KG1 (cell line): Measurements from ENCODE around the gene BCORL1.

ENCODE experiments used
- DNase-seq: peaks from one replicate; lab custom pipeline; 2025; lab: John Stamatoyannopoulos, UW

BCORL1 gene

DNA sequence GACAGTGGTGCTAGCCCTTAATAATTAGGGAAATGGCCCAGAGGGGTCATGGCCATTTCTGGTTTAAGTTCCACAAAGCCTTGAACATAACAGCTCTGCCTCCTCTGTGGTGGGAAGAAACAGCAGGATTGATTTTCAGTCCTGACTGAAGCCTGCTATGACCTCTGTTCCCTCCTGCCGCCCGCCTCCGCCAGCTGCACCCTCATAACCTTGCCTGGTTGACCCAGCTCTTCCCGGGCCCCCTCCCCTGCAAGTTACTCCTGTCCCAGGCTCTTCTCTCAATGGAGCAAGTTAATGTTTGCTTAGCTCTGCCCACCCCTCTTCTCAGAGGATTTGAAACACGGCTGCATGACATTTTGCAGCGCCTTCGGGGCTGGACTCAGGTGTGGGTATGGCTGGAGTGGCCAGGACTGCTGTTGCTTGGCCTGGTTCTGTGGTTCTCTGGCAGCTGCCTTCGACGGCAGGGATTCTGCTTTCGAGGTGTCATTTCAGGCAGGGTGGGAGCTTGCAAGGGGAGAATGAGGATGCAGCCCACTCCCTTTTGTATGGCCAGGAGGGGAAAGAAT is 27.3 kb downstream of the BCORL1 start:
- DNase-seq: no peak

DNA sequence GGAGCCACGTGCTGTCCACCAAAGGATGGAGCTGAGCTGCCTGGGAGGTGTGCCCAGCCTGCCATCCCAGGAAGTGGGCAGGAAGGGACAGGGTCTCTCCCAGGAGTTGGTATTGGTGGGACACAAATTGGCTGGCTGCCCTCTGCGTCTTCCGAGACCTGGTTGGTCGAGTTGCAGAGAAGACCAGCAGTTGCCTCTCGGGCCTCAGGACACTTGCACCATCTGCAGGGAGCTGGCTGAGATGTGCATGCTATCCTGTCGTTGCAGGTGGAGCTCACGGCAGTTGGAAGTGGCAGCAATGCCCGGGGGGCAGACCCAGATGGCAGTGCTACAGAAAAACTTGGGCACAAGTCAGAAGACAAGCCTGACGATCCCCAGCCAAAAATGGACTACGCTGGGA is 30.2 kb downstream of the BCORL1 start:
- no peak for DNase-seq

DNA sequence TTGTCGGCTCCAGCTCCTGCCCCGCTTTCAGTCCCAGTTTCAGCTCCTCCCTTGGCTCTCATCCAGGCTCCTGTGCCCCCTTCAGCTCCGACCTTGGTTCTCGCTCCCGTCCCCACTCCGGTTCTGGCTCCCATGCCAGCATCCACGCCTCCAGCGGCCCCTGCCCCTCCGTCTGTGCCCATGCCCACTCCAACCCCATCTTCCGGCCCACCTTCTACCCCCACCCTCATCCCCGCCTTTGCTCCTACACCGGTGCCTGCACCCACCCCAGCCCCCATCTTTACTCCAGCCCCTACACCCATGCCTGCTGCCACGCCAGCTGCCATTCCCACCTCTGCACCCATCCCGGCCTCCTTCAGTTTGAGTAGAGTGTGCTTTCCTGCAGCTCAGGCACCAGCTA is 31.2 kb downstream of the BCORL1 start:
- DNase-seq: no peak

DNA sequence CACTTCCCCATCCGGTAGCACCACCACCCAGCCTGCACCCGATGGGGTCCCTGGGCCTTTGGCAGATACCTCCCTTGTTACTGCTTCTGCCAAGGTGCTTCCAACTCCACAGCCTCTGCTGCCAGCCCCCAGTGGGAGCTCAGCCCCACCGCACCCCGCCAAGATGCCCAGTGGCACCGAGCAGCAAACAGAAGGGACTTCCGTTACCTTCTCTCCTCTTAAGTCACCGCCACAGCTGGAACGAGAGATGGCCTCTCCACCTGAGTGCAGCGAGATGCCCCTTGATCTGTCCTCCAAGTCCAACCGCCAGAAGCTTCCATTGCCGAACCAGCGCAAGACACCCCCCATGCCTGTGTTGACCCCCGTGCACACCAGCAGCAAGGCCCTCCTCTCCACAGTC is 31.9 kb downstream of the BCORL1 start:
- no peak for DNase-seq

DNA sequence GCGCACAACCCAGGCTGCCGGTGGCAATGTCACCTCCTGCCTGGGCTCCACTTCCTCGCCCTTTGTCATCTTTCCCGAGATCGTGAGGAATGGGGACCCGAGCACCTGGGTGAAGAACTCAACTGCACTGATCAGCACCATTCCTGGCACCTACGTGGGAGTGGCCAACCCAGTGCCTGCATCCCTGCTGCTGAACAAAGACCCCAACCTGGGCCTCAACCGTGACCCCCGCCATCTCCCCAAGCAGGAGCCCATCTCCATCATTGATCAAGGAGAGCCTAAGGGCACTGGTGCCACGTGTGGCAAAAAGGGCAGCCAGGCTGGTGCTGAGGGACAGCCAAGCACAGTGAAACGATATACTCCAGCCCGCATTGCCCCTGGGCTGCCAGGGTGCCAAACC is 32.3 kb downstream of the BCORL1 start:
- no peak for DNase-seq

DNA sequence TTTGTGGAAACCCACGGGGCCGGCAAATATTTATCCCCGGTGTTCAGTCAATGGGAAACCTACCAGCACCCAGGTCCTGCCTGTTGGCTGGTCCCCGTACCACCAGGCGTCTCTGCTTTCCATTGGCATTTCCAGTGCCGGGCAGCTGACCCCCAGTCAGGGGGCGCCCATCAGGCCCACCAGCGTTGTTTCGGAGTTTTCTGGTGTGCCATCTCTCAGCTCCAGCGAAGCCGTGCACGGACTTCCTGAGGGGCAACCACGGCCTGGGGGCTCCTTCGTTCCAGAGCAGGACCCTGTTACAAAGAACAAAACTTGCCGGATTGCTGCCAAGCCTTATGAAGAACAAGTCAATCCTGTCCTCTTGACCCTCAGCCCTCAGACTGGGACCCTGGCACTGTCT is 32.7 kb downstream of the BCORL1 start:
- DNase-seq: no peak

DNA sequence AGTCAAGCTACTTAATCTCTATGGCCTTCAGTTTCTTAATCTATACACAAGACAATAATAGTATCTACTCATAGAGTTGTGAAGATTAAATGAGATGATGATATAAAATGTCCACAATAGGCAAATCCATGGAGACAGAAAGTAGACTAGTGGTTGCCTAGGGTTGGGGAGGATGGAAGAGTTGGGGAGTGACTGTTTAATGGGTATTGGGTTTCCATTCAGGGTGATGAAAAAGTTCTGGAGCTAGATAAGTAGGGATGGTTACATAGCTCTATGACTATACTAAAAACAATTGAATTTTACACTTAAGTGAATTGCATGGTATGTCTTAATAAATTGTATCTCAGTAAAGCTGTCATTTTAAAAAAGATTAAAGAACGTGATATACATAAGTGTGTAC is 35.7 kb downstream of the BCORL1 start:
- no peak for DNase-seq

DNA sequence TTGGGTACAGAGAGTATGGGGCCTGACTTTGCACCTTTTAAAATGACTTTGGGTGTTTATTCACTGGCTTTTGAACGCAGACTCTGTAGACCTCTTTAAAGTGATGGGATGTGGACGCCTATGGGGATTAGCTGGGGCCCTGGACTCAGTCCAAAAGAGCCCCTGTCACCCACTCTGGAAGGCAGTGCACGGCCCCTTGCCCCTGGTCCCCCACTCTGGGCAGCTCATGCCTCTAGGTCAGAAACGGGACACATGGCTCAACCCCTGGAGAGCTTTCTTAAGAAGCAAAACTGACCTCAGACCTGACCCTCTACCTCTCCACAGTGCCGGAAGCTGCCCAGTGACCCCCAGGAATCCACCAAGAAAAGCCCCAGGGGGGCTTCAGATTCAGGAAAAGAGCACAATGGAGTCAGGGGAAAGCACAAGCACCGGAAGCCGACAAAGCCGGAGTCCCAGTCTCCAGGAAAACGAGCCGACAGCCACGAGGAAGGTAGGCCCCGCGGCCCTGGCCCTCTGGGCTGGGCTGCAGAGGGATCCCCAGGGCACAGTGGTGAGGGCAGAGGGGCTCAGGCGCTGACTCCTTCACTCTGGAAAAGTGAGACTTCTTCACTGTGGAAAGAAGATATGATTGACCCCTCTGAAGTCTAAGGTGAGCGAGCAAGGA is 38.4 kb downstream of the BCORL1 start:
- no peak for DNase-seq

DNA sequence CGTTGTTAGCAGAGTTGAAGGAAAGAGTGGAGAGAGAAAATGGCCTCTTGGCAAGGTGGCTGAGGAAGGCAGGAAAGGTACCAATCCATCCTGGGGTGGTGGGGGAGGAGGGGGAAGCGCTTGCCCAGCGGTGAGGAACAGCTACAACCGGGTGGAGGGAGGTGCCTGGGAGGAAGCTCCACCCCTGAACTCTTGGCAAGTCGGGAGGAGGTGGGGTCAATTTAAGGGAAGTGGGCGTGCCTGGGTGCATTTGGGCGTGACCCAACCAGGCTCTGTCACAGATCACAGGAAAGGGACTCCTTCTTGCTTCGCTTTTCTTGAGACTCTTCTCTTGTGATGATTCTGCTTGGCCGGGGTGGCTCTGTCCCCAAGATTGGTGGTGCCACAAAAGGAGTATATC is 41.7 kb downstream of the BCORL1 start:
- DNase-seq: no peak

DNA sequence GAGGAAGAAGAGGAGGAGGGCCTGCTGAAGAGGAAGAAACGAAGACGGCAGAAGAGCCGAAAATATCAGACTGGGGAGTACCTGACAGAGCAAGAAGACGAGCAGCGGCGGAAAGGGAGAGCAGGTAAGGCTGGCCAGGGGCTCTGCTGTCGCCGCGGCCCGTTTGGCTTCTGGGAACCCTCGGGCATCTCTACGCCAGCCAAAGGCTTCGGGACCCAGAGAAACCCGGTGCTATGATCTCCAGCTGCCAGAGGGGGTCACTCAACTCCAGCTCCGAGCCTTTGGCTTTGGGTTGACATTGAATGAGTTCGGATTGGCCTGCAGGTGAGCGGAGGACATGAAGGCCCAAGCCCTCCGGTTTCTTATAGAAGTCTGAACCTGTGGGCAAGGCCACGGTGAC is 42.8 kb downstream of the BCORL1 start:
- DNase-seq: no peak

DNA sequence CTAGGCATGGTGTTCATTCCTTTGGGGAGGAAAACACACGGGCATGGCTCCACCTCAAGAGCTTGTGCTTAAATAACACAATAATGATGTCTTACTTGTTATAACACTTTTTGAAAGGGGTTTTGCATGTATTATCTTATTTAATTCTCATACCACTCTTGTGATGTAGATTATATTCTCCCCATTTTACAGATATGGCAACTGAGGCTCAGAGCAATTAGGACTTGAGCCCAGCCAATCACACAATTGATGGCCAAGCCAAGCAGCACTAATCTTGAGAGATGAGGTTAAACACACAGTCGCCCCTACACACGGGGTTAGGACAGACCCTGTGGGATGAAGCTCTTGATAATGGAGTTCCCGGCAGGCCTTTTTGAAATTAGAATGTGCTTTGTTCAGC is 45.1 kb downstream of the BCORL1 start:
- no peak for DNase-seq

DNA sequence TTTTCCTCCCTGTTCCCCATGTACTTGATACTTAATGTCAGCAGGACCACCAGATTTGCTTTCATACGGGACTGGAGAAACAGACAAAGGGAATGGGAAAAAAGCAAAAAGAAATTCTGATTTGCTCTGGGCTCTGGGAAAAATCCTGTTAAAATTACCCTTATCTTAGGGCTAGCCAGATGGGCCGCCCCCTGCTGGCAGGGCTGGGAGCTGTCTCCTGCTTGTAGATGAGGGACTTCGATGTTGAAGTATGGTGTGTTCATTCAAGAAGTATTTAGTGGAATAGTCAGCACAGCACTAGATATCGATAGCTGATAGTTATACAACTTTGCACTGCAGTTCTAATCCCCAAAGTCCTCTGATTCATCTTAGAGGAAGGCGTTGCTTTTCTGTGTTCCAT is 45.8 kb downstream of the BCORL1 start:
- DNase-seq: no peak

DNA sequence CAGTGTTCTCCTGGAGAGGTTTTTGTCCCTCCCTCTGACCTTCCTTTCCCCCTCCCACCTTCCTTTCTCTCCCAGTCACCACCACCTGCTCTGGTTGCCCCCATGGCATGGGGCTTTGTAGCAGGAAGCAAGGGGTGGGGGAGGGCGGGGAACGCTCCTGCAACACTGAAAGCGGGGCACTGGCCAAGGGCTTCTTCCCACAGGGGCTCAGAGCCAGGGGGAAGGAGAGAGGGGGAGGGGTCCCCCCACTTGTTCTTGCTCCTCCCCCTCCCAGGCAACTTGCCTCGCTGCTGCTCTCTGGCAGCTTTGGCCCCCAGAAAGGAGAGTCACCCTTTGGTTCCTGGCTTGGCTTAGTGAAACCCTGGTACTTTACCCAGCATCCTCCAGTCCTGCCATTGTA is 48.4 kb downstream of the BCORL1 start:
- no peak for DNase-seq

DNA sequence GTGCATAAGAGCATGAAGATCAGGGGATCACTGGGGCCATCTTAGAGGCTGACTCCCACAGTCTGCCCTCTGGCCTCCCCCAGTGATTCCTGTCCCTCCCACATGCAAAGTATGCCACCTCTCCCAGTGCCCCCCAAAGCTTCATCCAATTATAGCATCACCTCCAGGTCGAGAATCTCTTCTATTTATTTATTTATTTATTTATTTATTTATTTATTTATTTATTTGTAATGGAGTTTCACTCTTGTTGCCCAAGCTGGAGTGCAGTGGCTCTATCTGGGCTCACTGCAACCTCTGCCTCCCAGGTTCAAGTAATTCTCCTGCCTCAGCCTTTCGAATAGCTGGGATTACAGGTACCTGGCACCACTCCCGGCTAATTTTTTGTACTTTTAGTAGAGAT is 50.1 kb downstream of the BCORL1 start:
- no peak for DNase-seq

DNA sequence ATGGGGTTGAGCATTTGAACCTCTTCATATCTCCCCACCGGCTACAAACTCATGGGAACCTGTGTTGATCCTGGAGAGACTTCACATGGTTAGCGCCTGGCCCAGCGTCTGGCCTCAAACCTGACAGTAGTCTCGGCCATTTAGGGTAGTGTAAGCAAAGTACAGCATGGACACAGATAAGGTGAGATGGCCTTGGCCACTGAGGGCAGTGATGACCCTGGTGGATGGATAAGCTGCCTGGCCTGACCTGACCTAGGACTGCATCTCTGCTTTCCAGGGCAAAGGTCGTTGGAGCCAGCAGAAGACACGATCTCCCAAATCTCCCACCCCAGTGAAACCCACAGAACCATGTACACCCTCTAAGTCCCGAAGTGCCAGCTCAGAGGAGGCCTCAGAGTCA is 51.7 kb downstream of the BCORL1 start:
- no peak for DNase-seq

DNA sequence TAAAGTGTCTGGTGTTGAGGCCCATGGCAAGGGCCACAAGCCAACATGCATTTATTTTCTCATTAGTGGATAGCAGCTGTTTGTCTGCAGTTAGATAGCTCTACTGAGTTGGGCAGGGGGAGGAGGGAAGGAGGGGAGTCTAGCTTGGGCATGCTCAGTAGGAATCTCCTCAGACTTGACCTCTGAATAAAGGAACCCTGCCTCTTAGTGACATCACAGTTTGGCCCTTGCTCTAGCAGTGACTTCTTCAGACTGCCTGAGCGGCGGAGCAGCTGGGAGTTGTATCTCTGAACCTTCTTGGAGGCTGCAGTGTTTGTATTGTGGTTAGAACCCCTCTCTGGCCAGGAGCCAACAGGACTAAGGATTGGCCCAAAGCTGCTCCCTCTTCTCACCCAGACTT is 57.4 kb downstream of the BCORL1 start:
- no peak for DNase-seq

DNA sequence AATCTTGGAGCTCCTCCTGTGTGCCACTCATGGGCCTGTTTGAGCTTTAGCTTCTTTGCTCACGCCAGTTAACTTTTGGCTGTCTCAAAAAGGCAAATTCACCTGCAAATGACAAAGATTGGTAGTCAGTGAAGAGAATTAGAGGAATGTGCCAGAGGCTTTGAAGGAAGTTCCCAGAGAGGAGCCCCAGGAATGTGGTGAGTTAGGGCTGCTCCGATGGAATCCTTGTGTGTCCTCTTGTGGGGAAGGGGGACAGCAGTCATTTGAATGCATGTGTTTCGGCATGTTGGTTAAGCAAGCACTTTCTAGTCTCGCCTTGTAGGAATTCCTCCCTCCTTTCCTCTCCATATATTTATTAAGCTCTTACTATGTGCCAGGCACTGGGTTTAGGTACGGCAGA is 65.0 kb downstream of the BCORL1 start:
- no peak for DNase-seq

DNA sequence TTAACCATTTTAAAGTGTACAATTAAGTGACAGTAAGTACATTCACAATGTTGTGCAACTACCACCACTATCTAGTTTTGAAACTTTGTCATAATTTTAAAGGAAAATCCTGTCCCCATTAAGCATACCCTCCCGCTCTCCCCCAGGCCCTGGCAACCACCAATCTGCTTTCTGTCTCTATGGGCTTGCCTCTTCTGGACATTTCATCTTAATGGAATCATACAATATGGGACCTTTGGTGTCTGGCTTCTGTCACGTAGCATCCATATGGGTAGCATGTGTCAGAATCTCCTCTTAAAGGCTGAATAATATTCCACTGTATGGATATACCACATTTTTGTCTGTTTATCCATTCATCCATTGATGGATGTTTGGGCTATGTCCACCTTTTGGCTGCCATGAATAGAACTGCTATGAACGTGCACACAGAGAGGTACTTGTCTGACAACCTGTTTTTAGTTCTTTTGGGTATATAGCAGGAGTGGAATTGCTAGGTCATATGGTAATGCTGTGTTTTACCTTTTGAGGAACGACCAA is 66.3 kb downstream of the BCORL1 start:
- no peak for DNase-seq

DNA sequence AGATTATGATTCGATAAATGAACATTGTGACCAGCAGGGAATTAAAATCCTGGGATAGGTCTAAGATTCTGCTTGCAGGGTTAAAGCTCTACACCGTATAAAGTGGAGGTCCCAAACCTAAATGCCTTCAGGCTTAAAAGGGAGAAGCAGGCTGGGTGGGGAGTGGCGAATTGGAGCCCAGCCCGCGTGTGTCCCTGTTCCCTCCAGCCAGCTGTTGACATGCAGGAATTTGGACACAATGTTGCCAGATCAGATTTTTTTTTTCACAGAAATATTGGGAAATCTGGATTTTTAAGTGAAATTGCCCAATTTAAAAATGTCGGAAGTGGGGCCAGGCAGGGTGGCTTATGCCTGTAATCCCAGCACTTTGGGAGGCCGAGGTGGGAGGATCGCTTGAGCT is 67.4 kb downstream of the BCORL1 start:
- DNase-seq: no peak

DNA sequence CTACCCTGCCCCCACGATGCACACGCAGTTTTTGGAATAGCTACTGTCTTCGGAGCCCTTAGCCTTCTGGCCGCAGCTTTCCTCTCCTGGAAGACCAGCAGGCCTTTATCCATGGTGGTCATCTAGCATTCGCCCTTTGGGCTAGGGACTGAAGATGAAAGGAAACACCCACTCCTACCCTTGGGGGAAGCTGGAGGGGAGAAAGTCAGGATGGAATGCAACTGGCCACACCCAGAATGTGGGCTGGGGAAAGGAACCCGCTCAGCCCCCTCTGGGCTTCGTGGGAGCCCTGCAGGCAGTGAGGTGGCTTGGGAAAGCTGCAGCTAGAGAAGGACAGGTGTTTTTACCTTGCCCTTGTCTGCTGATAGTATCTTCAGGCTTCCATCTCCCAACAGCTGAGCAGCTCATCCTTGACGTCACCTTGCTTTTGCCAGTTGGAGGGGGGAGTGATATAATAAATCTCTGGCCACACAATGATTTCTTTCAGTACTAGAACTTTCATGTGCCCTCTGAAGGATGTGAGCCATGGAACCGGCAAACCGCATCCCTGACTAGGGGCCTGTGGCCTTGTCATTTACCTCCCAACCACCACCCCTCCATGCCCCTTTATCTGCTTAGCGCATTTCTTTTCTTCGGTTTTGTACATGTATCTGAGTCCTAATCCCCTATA is 68.9 kb downstream of the BCORL1 start:
- DNase-seq: no peak

DNA sequence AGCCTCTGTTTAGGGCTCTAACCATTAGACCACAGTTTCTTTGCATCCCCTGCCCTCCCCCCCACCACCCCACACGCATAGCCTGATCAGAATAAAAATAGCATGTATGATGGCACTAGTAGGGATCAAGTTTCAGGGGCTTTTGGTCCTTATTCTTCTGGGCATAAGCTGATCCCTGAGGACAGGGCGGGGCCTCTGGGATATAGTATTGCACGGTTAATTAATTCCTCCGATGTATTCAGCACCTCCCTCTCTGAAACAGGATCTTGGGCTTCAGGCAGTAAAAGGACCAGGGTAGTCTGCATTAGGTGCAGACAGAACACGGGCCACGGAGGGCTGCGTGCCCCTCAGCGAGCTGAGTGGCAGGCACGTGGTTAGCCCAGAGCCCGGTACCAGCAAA is 70.8 kb downstream of the BCORL1 start:
- DNase-seq: no peak

DNA sequence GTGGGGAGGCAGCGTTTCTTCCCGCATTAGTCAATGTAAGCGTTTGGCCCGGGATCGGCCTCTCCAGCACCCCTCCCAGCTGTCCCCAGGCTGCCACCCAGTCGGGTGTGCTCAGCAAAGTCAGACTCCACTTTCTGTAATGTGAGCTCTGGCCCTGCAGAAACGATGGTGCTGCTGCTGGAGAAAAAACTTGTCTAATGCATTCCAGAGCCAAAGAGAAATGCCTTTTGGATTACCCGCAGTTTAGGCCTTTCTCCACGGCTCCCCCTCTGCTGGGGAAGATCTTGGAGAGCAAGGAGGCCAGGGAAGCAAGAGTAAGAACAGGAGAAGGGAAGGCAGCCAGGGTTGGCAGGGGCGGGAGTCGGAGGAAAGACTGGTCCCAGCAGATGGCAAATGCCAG is 72.7 kb downstream of the BCORL1 start:
- no peak for DNase-seq

DNA sequence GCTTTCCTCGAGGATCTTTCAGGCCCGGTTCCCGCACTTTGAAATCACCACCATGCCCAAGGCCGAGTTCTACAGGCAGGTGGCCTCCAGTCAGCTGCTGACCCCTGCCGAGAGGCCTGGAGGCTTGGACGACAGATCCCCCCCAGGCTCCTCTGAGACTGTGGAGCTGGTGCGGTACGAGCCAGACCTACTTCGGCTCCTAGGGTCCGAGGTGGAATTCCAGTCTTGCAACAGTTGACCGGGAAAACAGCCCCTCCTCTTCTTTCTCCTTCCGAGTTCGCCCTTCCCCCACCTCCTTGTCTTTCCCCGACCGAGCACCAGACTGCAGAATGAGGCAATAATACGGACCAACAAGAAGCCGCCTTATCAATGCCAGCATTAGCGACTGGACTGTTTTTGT is 73.5 kb downstream of the BCORL1 start:
- no peak for DNase-seq

DNA sequence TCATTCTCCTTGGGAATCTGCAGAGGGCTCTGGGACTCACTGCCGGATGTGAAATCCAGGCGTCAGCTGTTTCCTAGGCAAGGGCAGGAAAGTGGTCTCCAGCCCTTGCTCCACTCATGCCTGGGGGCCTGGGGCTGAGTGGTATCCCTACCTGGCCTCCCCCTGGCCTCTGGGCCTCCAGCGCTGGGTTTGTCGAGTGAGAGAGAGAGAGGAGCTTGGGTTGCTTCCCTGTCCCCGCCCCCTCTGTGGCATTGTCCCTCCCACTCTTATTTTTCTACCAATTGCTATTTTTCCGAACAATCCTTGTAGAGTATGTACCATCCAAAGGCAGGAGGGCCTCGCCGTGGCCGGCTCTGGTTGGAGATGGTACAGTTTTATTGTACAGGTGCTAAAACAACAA is 74.8 kb downstream of the BCORL1 start:
- DNase-seq: no peak
